ENCODE data around the gene DENND4C. TPM values are rescaled to one million over a fixed set of nuclear protein-coding genes. Genes with fewer than 3 reads are reported as not detected.
"Not testable (repeated sequence)": the region's sequence is repeated elsewhere in the genome, so short reads cannot be mapped to it uniquely, and the experiment has no call there.

Gene DENND4C
- 37.6 and 40.1 TPM in 2 replicates for total RNA-seq

- intact Hi-C loops (cut with micrococcal nuclease) = loop anchor here (1.0 to 2.0 kb wide), 8 partner anchors 36 to 227 kb away; partner anchors contain the start of genes HAUS6, PLIN2, RPS6 and RRAGA
Observed at GRCh38 chr9:19230355-19231125, at the start of gene DENND4C. DENND4C (plus strand) TSS chr9:19230693; CDS start chr9:19276175, 45,482 bp downstream.

GRCh38 chr9:19180991-19181390 is 49.5 kb upstream of the DENND4C start:
- intact Hi-C loops (cut with micrococcal nuclease) = no loop called here

- intact Hi-C loops (cut with micrococcal nuclease) = no loop called here
Observed at GRCh38 chr9:19181561-19181960, 48.9 kb upstream of the DENND4C start.

- intact Hi-C loops (cut with micrococcal nuclease) = loop anchor here (1.0 kb wide), 2 partner anchors 46 to 196 kb away; partner anchors contain the start of genes DENND4C and RPS6
Observed at GRCh38 chr9:19184144-19184917, 46.2 kb upstream of the DENND4C start.

GRCh38 chr9:19185191-19185590 is 45.3 kb upstream of the DENND4C start:
- intact Hi-C loops (cut with micrococcal nuclease) = no loop called here

GRCh38 chr9:19186232-19186631 is 44.3 kb upstream of the DENND4C start:
- intact Hi-C loops (cut with micrococcal nuclease) = no loop called here

GRCh38 chr9:19188771-19189170 is 41.7 kb upstream of the DENND4C start:
- intact Hi-C loops (cut with micrococcal nuclease) = no loop called here

- intact Hi-C loops (cut with micrococcal nuclease) = no loop called here
Observed at GRCh38 chr9:19192202-19193028, 38.1 kb upstream of the DENND4C start.

GRCh38 chr9:19193029-19193324 is 37.5 kb upstream of the DENND4C start:
- intact Hi-C loops (cut with micrococcal nuclease) = no loop called here

- intact Hi-C loops (cut with micrococcal nuclease) = not testable (repeated sequence)
Observed at GRCh38 chr9:19193358-19193973, 37.0 kb upstream of the DENND4C start.

GRCh38 chr9:19198406-19198805 is 32.1 kb upstream of the DENND4C start:
- intact Hi-C loops (cut with micrococcal nuclease) = no loop called here

- intact Hi-C loops (cut with micrococcal nuclease) = no loop called here
Observed at GRCh38 chr9:19199012-19199411, 31.5 kb upstream of the DENND4C start.

GRCh38 chr9:19200229-19200628 is 30.3 kb upstream of the DENND4C start:
- intact Hi-C loops (cut with micrococcal nuclease) = no loop called here

GRCh38 chr9:19201899-19202891 is 28.3 kb upstream of the DENND4C start:
- intact Hi-C loops (cut with micrococcal nuclease) = no loop called here

- intact Hi-C loops (cut with micrococcal nuclease) = no loop called here
Observed at GRCh38 chr9:19203058-19203457, 27.4 kb upstream of the DENND4C start.

- intact Hi-C loops (cut with micrococcal nuclease) = no loop called here
Observed at GRCh38 chr9:19208653-19209052, 21.8 kb upstream of the DENND4C start.

GRCh38 chr9:19209188-19209587 is 21.3 kb upstream of the DENND4C start:
- intact Hi-C loops (cut with micrococcal nuclease) = no loop called here

GRCh38 chr9:19213823-19214222 is 16.7 kb upstream of the DENND4C start:
- intact Hi-C loops (cut with micrococcal nuclease) = no loop called here

GRCh38 chr9:19216466-19216865 is 14.0 kb upstream of the DENND4C start:
- intact Hi-C loops (cut with micrococcal nuclease) = no loop called here

GRCh38 chr9:19221326-19221725 is 9.2 kb upstream of the DENND4C start:
- intact Hi-C loops (cut with micrococcal nuclease) = no loop called here
